ENCODE results near the gene QSOX1. TPM values are rescaled to one million over a fixed set of nuclear protein-coding genes. Genes with fewer than 3 reads are reported as not detected.
"Not testable (repeated sequence)": the region's sequence is repeated elsewhere in the genome, so short reads cannot be mapped to it uniquely, and the experiment has no call there.

The QSOX1 gene
- total and polyA plus RNA-seq, 2 experiments from 2014 or later: 225 to 257 TPM

DNA sequence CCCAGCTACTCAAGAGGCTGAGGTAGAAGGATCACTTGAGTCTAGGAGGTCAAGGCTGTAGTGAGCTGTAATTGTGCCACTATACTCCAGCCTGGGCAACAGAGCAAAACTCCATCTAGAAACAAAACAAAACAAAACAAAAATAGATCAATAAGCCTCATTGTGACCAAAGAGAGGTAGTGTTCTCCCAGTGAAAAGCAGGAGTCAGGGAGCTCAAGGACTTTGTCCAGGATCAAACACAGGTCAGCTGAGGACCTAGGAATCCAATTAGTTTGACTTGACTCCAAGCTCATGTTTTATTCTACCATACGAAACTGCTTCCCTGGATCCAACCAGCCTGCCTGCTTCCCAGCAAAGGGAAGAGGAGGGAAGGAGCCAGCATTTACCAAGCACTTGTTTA lies 21.5 kb upstream of the QSOX1 start:
- no peaks in the 10 kb centered on the region for H3K36me3 ChIP-seq (replicated peaks; ENCODE audit: insufficient read depth, low read depth)
- no peaks in the 10 kb centered on the region for H3K79me2 ChIP-seq
- H3K9me3 ChIP-seq (ENCODE audit: low read depth): no peaks in the 10 kb centered on the region
- TF ChIP-seq CTCF (IDR thresholded peaks at IDR 0.05; ENCODE audit: poor library complexity): no peak
- TF ChIP-seq EZH2phosphoT487 (IDR thresholded peaks at IDR 0.05; ENCODE audit: low read depth, severe bottlenecking, unreplicated experiment): no peak
- no peak for TF ChIP-seq EZH2 (IDR thresholded peaks at IDR 0.05; ENCODE audit: borderline replicate concordance)
- no peak overlapping the region for H3K4me2 ChIP-seq
- H3K9me2 ChIP-seq (replicated peaks; ENCODE audit: insufficient read depth): no peaks in the 10 kb centered on the region
- H4K20me1 ChIP-seq (ENCODE audit: insufficient read depth, poor library complexity, severe bottlenecking): no peaks in the 10 kb centered on the region
- H3K27me3 ChIP-seq: no peaks in the 10 kb centered on the region
- H3K4me3 ChIP-seq: no peak overlapping the region
- no peaks in the 10 kb centered on the region for H3K4me1 ChIP-seq (ENCODE audit: insufficient read depth)
- 77% methylated on average over 1 of the region's 1 CpG for WGBS (ENCODE audit: low lambda C conversion rate, missing lambda C conversion rate)
- DNase-seq (ENCODE audit: low spot score): no peak
- no peak overlapping the region for H2AFZ ChIP-seq
- H3K27ac ChIP-seq: no peak overlapping the region

DNA sequence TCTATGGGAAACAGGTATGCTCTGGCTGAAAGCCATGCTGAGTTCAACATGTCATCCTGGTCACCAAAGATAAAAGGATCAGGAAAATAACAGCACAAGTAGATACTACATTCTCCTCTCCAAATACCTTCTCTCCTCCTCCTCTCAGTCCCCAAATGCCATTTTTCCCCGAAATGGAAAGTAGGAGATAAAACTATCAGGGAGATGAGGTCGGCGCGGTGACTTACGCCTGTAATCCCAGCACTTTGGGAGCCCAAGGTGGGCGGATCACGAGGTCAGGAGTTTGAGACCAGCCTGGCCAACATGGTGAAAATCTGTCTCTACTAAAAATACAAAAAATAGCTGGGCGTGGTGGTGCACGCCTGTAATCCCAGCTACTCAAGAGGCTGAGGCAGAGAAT lies 21.0 kb upstream of the QSOX1 start:
- not testable (repeated sequence) for H3K36me3 ChIP-seq (replicated peaks; ENCODE audit: insufficient read depth, low read depth); H3K9me2 ChIP-seq (replicated peaks; ENCODE audit: insufficient read depth); H3K27ac ChIP-seq; H3K4me2 ChIP-seq; H2AFZ ChIP-seq; H4K20me1 ChIP-seq (ENCODE audit: insufficient read depth, poor library complexity, severe bottlenecking); H3K27me3 ChIP-seq; H3K9me3 ChIP-seq (ENCODE audit: low read depth); H3K79me2 ChIP-seq; DNase-seq (ENCODE audit: low spot score); H3K4me1 ChIP-seq (ENCODE audit: insufficient read depth); H3K4me3 ChIP-seq
- 89% methylated on average over 9 of the region's 9 CpGs for WGBS (ENCODE audit: low lambda C conversion rate, missing lambda C conversion rate)

- no peak for DNase-seq (ENCODE audit: low spot score)
- 65% methylated on average over 1 of the region's 1 CpG for WGBS (ENCODE audit: low lambda C conversion rate, missing lambda C conversion rate)
- H3K4me3 ChIP-seq: no peak overlapping the region
- no peak overlapping the region for H2AFZ ChIP-seq
- H3K4me2 ChIP-seq: no peak overlapping the region
- no peaks in the 10 kb centered on the region for H3K9me3 ChIP-seq (ENCODE audit: low read depth)
- no peaks in the 10 kb centered on the region for H3K36me3 ChIP-seq (replicated peaks; ENCODE audit: insufficient read depth, low read depth)
- no peak overlapping the region for H3K27ac ChIP-seq
- no peaks in the 10 kb centered on the region for H3K9me2 ChIP-seq (replicated peaks; ENCODE audit: insufficient read depth)
- H3K27me3 ChIP-seq: no peaks in the 10 kb centered on the region
- no peaks in the 10 kb centered on the region for H3K79me2 ChIP-seq
- no peaks in the 10 kb centered on the region for H3K4me1 ChIP-seq (ENCODE audit: insufficient read depth)
- no peak for TF ChIP-seq CTCF (IDR thresholded peaks at IDR 0.05; ENCODE audit: poor library complexity)
- no peak for TF ChIP-seq EZH2phosphoT487 (IDR thresholded peaks at IDR 0.05; ENCODE audit: low read depth, severe bottlenecking, unreplicated experiment)
- TF ChIP-seq EZH2 (IDR thresholded peaks at IDR 0.05; ENCODE audit: borderline replicate concordance): no peak
- H4K20me1 ChIP-seq (ENCODE audit: insufficient read depth, poor library complexity, severe bottlenecking): no peaks in the 10 kb centered on the region
These were observed 19.1 kb upstream of the QSOX1 start for GRCh38 chr1:180135535-180135934.

- Histone ChIP-seq H3K4me2 (no peak overlapping the region), H3K27ac (no peak overlapping the region), H3K79me2 (no peaks in the 10 kb centered on the region), H3K4me1 (ENCODE audit: insufficient read depth) (no peaks in the 10 kb centered on the region), H3K9me2 (replicated peaks; ENCODE audit: insufficient read depth) (no peaks in the 10 kb centered on the region), H3K9me3 (ENCODE audit: low read depth) (no peaks in the 10 kb centered on the region), H3K36me3 (replicated peaks; ENCODE audit: insufficient read depth, low read depth) (no peaks in the 10 kb centered on the region), H4K20me1 (ENCODE audit: insufficient read depth, poor library complexity, severe bottlenecking) (no peaks in the 10 kb centered on the region), H3K27me3 (no peaks in the 10 kb centered on the region), H2AFZ (no peak overlapping the region), H3K4me3 (no peak overlapping the region)
- no peak for TF ChIP-seq CTCF (IDR thresholded peaks at IDR 0.05; ENCODE audit: poor library complexity)
- TF ChIP-seq EZH2phosphoT487 (IDR thresholded peaks at IDR 0.05; ENCODE audit: low read depth, severe bottlenecking, unreplicated experiment): no peak
- TF ChIP-seq EZH2 (IDR thresholded peaks at IDR 0.05; ENCODE audit: borderline replicate concordance): no peak
- WGBS (ENCODE audit: low lambda C conversion rate, missing lambda C conversion rate): 84% methylated on average over 4 of the region's 4 CpGs
- no peak for DNase-seq (ENCODE audit: low spot score)
These were observed 18.2 kb upstream of the QSOX1 start for GRCh38 chr1:180136331-180136967.

All from hepatocyte (in vitro differentiated cells).